Neuron (in vitro differentiated cells): ENCODE results near the gene SCG3.

Experiments
- H2AFZ ChIP-seq: one replicate; pipeline ENCODE4 v1.6.1; 2013; ENCODE audit warnings: low read depth, mild to moderate bottlenecking, inconsistent platforms, low read length, moderate library complexity
- H3K27me3 ChIP-seq: one replicate; pipeline ENCODE4 v1.6.1; 2013; ENCODE audit warnings: low read length; ENCODE audit not compliant: insufficient read depth
- H3K36me3 ChIP-seq: one replicate; pipeline ENCODE4 v1.6.1; 2013; ENCODE audit warnings: low read length; ENCODE audit not compliant: insufficient read depth
- H3K4me1 ChIP-seq: one replicate; pipeline ENCODE4 v1.6.1; 2013; ENCODE audit warnings: low read length; ENCODE audit not compliant: insufficient read depth
- H3K4me3 ChIP-seq: 2 replicates; pipeline ENCODE4 v1.5.1; 2013; ENCODE audit warnings: mild to moderate bottlenecking, low read length, moderate library complexity
- H3K9me3 ChIP-seq: one replicate; pipeline ENCODE4 v1.6.1; 2013; ENCODE audit warnings: low read length

The SCG3 gene

GRCh38 chr15:51721199-51721960 is 40.1 kb downstream of the SCG3 start:
- Histone ChIP-seq H3K27me3 (no peaks in the 10 kb centered on the region), H3K4me3 (no peak overlapping the region), H3K4me1 (peaks cover 11% of the 10 kb centered on the region), H2AFZ (no peak overlapping the region), H3K9me3 (no peaks in the 10 kb centered on the region), H3K36me3 (no peaks in the 10 kb centered on the region)

DNA sequence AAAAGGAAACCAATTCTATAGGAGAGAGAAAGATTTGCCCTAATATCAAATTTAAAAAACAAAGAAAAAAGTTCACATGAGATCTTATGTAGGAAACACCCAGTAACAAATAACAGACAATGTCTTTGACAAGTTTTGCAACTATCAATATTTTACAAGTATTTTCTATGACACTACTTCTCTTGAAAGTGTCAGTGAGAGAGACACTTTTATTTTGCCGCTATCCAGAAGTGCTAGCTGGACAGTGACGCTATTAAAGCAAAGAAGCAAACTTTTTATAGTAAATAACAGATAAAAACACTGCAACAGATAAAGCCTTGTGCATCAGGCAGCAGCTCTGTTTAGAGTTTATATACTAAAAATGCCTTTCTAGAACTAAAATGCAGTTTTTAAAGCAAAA is 42.9 kb downstream of the SCG3 start:
- no peak overlapping the region for H2AFZ ChIP-seq
- H3K36me3 ChIP-seq = no peaks in the 10 kb centered on the region
- H3K4me3 ChIP-seq = no peak overlapping the region
- H3K27me3 ChIP-seq = no peaks in the 10 kb centered on the region
- no peaks in the 10 kb centered on the region for H3K9me3 ChIP-seq
- peaks cover 16% of the 10 kb centered on the region for H3K4me1 ChIP-seq

- no peaks in the 10 kb centered on the region for H3K27me3 ChIP-seq
- no peak overlapping the region for H3K4me3 ChIP-seq
- H3K4me1 ChIP-seq = peaks cover 16% of the 10 kb centered on the region
- H3K9me3 ChIP-seq = no peaks in the 10 kb centered on the region
- H3K36me3 ChIP-seq = no peaks in the 10 kb centered on the region
- no peak overlapping the region for H2AFZ ChIP-seq
These were observed 43.4 kb downstream of the SCG3 start for GRCh38 chr15:51724673-51725072.

- Histone ChIP-seq H3K36me3 (no peaks in the 10 kb centered on the region), H3K27me3 (no peaks in the 10 kb centered on the region), H2AFZ (no peak overlapping the region)
These were observed 45.2 kb downstream of the SCG3 start for GRCh38 chr15:51726302-51727073.

DNA sequence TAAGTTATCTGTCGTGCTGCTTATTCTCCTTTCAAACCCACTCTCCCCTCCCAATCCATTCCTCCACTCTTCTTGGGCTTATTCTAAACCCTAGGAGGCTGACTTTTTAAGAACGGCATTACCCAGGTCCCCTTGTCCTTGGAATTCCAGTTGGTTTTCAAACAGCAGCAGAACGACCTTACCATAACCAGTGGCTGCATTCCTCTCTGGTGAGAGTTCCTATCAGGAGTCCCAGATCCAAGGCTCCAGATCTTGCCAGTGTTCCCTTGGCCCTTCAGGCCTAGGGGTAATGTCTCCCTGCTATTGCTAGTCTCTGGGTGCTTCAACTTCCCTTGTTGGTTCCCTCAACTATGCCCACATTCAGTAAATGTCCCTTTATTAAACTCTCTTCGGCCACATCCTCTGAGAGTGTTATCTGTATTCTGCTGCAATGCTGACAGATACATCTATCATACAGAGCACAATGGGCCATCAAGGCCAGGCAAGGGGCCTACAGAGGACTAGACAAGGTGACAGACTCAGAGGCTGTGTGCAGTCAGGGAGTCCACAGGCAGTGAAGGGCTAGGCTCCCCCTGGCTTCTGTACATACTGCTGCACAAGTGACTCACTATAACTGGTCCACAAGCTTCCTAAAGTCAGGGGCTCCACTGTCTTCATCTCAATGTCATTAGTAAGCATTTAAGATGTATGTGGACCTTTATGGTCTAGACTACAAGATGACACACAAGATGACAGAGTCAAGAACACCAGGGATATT is 46.0 kb downstream of the SCG3 start:
- Histone ChIP-seq H3K36me3 (no peaks in the 10 kb centered on the region), H3K4me3 (no peak overlapping the region), H3K9me3 (no peaks in the 10 kb centered on the region), H2AFZ (no peak overlapping the region), H3K4me1 (peaks cover 16% of the 10 kb centered on the region), H3K27me3 (no peaks in the 10 kb centered on the region)

More at GRCh38 chr15:51726302-51727073, 45.2 kb downstream of the SCG3 start:
- Histone ChIP-seq H3K4me3 (no peak overlapping the region), H3K9me3 (no peaks in the 10 kb centered on the region), H3K4me1 (peaks cover 16% of the 10 kb centered on the region)

DNA sequence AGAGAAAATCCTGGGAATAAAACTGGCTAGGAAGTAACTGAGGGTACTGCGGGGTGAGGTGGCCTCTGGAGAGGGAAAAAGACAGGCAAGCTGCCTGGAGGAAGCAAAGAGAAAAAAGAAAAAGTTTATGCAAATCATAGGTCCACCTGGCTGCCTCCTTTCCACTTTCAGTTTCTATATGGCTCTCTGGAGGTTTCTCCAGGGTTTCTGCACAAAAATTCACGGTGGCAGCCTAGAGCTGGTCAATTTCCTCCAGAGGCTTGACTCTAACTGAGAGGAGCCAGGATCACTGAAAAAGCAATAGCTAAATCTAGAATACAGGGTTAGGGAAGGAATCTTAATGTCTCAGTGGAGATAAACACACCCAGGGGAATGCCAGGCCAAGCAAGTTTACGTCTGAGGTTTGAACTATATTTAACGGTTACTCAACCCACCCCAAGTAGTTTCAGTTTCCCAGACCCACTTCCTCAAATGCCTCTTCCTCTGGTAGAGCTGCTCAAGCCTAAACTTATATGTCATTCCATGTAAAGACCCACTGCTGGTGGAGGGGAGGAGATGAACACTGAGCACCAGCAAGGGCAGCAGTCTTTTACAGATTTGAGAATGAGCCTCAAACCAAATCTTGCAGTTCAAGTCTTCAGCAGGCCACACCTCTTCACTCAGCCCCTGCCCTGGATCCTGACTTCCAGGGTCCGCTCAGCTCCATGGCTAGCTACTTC is 50.4 kb downstream of the SCG3 start:
- peaks cover 8% of the 10 kb centered on the region for H3K4me1 ChIP-seq
- peaks cover 15% of the 10 kb centered on the region for H3K27me3 ChIP-seq
- no peak overlapping the region for H3K4me3 ChIP-seq
- no peak overlapping the region for H2AFZ ChIP-seq
- H3K36me3 ChIP-seq = no peaks in the 10 kb centered on the region
- no peaks in the 10 kb centered on the region for H3K9me3 ChIP-seq

- Histone ChIP-seq H2AFZ (no peak overlapping the region), H3K27me3 (peaks cover 15% of the 10 kb centered on the region), H3K9me3 (no peaks in the 10 kb centered on the region), H3K4me3 (no peak overlapping the region), H3K4me1 (peaks cover 6% of the 10 kb centered on the region), H3K36me3 (no peaks in the 10 kb centered on the region)
These were observed 51.3 kb downstream of the SCG3 start for GRCh38 chr15:51732646-51733045.

DNA sequence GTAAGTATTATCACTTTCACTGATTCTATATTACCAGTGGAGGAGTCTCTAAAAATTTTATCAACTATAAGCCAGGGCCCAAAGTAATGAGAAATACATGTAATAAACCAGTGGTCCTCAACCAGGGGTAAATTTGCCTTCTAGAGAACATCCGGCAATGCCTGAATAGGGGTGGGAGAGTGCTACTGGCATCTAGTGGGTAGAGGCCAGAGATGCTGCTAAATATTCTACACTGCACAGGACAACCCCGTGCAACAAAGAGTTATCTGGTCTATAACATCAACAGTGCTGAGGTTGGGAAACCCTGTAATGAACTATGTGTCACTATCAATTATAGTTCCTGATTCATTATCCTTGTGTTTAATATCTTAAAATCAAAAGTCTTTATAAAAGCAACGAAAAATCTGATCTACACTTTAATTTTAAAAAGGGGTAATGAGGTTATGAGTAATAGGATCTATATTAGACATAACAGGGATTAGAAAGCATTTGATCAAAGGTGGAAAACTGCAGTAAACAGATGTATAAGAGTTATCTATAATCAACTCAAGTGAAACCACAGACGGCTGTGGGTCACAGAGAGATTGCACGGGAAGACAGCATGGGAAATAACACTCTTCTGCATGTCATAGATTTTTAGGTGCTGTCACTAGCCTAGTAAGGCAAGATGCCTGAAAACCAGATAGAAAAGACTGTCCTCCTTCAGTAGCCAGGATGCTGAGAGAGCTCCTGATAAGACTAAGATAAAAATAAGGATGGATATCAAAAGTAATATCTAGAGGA is 54.1 kb downstream of the SCG3 start:
- Histone ChIP-seq H3K4me1 (peaks cover 6% of the 10 kb centered on the region), H3K36me3 (no peaks in the 10 kb centered on the region), H3K27me3 (peaks cover 42% of the 10 kb centered on the region), H3K4me3 (no peak overlapping the region), H3K9me3 (no peaks in the 10 kb centered on the region), H2AFZ (no peak overlapping the region)

DNA sequence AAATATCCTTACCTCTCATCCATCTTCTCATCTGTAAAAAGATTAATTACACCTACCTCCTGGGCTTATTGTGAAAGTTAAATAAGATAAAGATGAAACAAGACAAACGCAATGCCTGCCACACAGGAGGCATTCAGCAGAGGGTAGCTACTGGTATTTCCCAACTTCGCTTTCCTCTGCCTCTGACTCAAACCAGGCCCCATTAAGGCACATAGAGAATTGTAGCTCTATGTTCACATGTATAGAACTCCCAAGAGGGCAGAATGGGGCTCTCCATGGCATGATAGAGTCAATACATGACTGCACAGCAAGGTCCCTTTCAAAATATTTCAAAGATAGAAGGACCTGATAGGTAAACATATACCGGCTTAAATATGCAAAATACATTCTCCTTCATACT is 54.8 kb downstream of the SCG3 start:
- Histone ChIP-seq H3K4me1 (peaks cover 6% of the 10 kb centered on the region), H3K27me3 (peaks cover 46% of the 10 kb centered on the region), H3K4me3 (no peak overlapping the region), H3K36me3 (no peaks in the 10 kb centered on the region), H3K9me3 (no peaks in the 10 kb centered on the region), H2AFZ (no peak overlapping the region)

DNA sequence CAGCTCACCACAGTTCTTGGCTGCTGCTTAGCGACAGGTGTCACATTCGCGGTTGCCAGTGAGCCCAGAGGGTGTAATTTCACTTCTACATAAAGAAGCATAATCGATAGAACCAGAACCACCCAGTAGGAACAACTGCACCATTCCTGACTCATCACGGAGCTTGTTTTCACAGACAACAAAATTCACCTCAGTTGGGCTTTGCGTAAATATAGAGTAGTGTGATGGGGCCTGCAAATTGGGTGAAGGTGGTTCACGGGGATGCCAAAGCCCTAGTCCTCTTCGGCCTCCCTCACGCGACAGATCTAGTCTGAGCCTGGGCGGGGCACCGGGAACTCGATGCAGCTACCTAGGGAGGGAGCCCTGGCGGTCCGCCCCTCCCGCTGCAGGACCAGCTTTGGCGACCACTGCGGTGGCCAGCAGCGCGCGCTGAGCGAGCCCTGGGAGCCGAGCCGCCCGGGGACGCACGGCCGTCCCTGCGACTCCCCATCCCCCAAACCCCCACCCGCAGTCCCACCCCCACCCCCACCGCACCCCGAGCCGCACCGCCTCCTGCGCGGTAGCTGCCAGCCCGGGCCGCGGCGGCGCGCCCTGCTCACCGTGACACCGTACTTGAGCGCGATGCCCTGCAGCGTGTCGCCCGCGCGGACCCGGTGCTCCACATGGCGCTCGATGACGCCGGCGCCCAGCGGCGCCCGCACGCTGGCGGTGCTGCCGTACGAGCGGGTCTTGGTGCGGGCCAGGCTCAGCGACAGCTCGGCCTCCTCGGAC is 55.6 kb downstream of the SCG3 start:
- H3K4me3 ChIP-seq = peak overlapping the region; percentile 56
- H3K9me3 ChIP-seq = no peaks in the 10 kb centered on the region
- H3K36me3 ChIP-seq = no peaks in the 10 kb centered on the region
- peak overlapping the region; percentile 100 for H2AFZ ChIP-seq
- H3K27me3 ChIP-seq = peaks cover 49% of the 10 kb centered on the region
- H3K4me1 ChIP-seq = peaks cover 6% of the 10 kb centered on the region

GRCh38 chr15:51737522-51738305 is 56.4 kb downstream of the SCG3 start, which contains the start of gene LYSMD2:
LYSMD2 (minus strand) TSS chr15:51737655; CDS start chr15:51737622, 33 bp downstream.
- Histone ChIP-seq H3K36me3 (no peaks in the 10 kb centered on the region), H3K9me3 (no peaks in the 10 kb centered on the region), H3K4me3 (peak within 1 kb of the TSS; percentile 56), H2AFZ (peak within 1 kb of the TSS; percentile 100), H3K27me3 (peaks cover 49% of the 10 kb centered on the region), H3K4me1 (peaks cover 6% of the 10 kb centered on the region)
